Colon (tissue), 2 donors: ENCODE data around the gene ZNF407.

Source experiments
- FAIRE-seq: peaks from 2 replicates; lab custom pipeline; 2012; peaks lifted over from hg19 to GRCh38; lab: Jason Lieb, UNC
- donor health status: control.
- donor health status: control.

Gene ZNF407

GRCh38 chr18:74790451-74790850 is 192.8 kb downstream of the ZNF407 start:
- FAIRE-seq: no peak

GRCh38 chr18:74791501-74792194 is 194.0 kb downstream of the ZNF407 start:
- FAIRE-seq: no peak

GRCh38 chr18:74793746-74794145 is 196.1 kb downstream of the ZNF407 start:
- no peak for FAIRE-seq

GRCh38 chr18:74795751-74796150 is 198.1 kb downstream of the ZNF407 start:
- FAIRE-seq: no peak

- FAIRE-seq: no peak
Observed at GRCh38 chr18:74796211-74796610, 198.5 kb downstream of the ZNF407 start.

- FAIRE-seq: no peak
Observed at GRCh38 chr18:74796841-74797576, 199.3 kb downstream of the ZNF407 start.

- FAIRE-seq: no peak
Observed at GRCh38 chr18:74797577-74798151, 200.0 kb downstream of the ZNF407 start.

GRCh38 chr18:74799542-74799941 is 201.9 kb downstream of the ZNF407 start:
- no peak for FAIRE-seq

- no peak for FAIRE-seq
Observed at GRCh38 chr18:74800098-74800497, 202.4 kb downstream of the ZNF407 start.

- FAIRE-seq: no peak
Observed at GRCh38 chr18:74803117-74803516, 205.4 kb downstream of the ZNF407 start.

GRCh38 chr18:74803769-74804168 is 206.1 kb downstream of the ZNF407 start:
- FAIRE-seq: no peak

- FAIRE-seq: no peak
Observed at GRCh38 chr18:74804677-74805076, 207.0 kb downstream of the ZNF407 start.

- FAIRE-seq: no peak
Observed at GRCh38 chr18:74806073-74806472, 208.4 kb downstream of the ZNF407 start.

- FAIRE-seq: no peak
Observed at GRCh38 chr18:74806700-74807416, 209.2 kb downstream of the ZNF407 start.

GRCh38 chr18:74817576-74817975 is 219.9 kb downstream of the ZNF407 start:
- no peak for FAIRE-seq

GRCh38 chr18:74818516-74819175 is 221.0 kb downstream of the ZNF407 start:
- no peak for FAIRE-seq

- FAIRE-seq: no peak
Observed at GRCh38 chr18:74819433-74820059, 221.9 kb downstream of the ZNF407 start.

- FAIRE-seq: no peak
Observed at GRCh38 chr18:74820160-74820780, 222.6 kb downstream of the ZNF407 start.

- FAIRE-seq: no peak
Observed at GRCh38 chr18:74825460-74825859, 227.8 kb downstream of the ZNF407 start.

GRCh38 chr18:74826572-74826971 is 228.9 kb downstream of the ZNF407 start:
- no peak for FAIRE-seq

GRCh38 chr18:74828200-74828599 is 230.5 kb downstream of the ZNF407 start:
- no peak for FAIRE-seq
